ENCODE data around the gene SLC9A8.

The SLC9A8 gene

GRCh38 chr20:49904440-49905214 is 92.0 kb downstream of the SLC9A8 start:
- no peak for TF ChIP-seq CTCF (IDR thresholded peaks at IDR 0.05)
- no peak for TF ChIP-seq ZFX (IDR thresholded peaks at IDR 0.05; ENCODE audit: borderline replicate concordance)
- H3K27ac ChIP-seq = no peak overlapping the region

- no peak overlapping the region for H3K27ac ChIP-seq
- TF ChIP-seq ZFX (IDR thresholded peaks at IDR 0.05; ENCODE audit: borderline replicate concordance) (no peak), CTCF (IDR thresholded peaks at IDR 0.05) (no peak)
Measured at GRCh38 chr20:49905415-49906091, 92.9 kb downstream of the SLC9A8 start.

- H3K27ac ChIP-seq = no peak overlapping the region
- no peak for TF ChIP-seq ZFX (IDR thresholded peaks at IDR 0.05; ENCODE audit: borderline replicate concordance)
- TF ChIP-seq CTCF (IDR thresholded peaks at IDR 0.05) = no peak
Measured at GRCh38 chr20:49906101-49906604, 93.5 kb downstream of the SLC9A8 start.

GRCh38 chr20:49906615-49907154 is 94.1 kb downstream of the SLC9A8 start:
- TF ChIP-seq ZFX (IDR thresholded peaks at IDR 0.05; ENCODE audit: borderline replicate concordance) (no peak), CTCF (IDR thresholded peaks at IDR 0.05) (no peak)
- no peak overlapping the region for H3K27ac ChIP-seq

GRCh38 chr20:49907405-49908257 is 95.0 kb downstream of the SLC9A8 start:
- no peak overlapping the region for H3K27ac ChIP-seq
- TF ChIP-seq CTCF (IDR thresholded peaks at IDR 0.05) (no peak), ZFX (IDR thresholded peaks at IDR 0.05; ENCODE audit: borderline replicate concordance) (no peak)

- H3K27ac ChIP-seq = no peak overlapping the region
- no peak for TF ChIP-seq ZFX (IDR thresholded peaks at IDR 0.05; ENCODE audit: borderline replicate concordance)
Measured at GRCh38 chr20:49908258-49908565, 95.6 kb downstream of the SLC9A8 start.
